Activated CD8-positive, alpha-beta memory T cell treated with anti-CD3 and anti-CD28 coated beads for 1 hour (primary cell): ENCODE measurements around the gene ALK.

Experiments
- DNase-seq, 2 donors: peaks; one replicate each; pipeline ENCODE4 v3.0.0-alpha.2; 2020; ENCODE audit warnings: low read depth in 1 of 2; ENCODE audit errors: extremely low read depth in 1 of 2

Gene ALK

GRCh38 chr2:29308366-29308765 lies 613.0 kb downstream of the ALK start:
- no peak for DNase-seq

GRCh38 chr2:29307519-29307918 lies 613.9 kb downstream of the ALK start:
- no peak for DNase-seq

- DNase-seq, result no peak
These were observed 615.6 kb downstream of the ALK start for GRCh38 chr2:29305762-29306161.

- no peak for DNase-seq
These were observed 616.9 kb downstream of the ALK start for GRCh38 chr2:29304399-29305060.

- no peak for DNase-seq
These were observed 624.8 kb downstream of the ALK start for GRCh38 chr2:29296585-29296984.

- DNase-seq, result no peak
These were observed 625.5 kb downstream of the ALK start for GRCh38 chr2:29295845-29296244.

GRCh38 chr2:29293830-29294438 lies 627.5 kb downstream of the ALK start:
- no peak for DNase-seq

DNA sequence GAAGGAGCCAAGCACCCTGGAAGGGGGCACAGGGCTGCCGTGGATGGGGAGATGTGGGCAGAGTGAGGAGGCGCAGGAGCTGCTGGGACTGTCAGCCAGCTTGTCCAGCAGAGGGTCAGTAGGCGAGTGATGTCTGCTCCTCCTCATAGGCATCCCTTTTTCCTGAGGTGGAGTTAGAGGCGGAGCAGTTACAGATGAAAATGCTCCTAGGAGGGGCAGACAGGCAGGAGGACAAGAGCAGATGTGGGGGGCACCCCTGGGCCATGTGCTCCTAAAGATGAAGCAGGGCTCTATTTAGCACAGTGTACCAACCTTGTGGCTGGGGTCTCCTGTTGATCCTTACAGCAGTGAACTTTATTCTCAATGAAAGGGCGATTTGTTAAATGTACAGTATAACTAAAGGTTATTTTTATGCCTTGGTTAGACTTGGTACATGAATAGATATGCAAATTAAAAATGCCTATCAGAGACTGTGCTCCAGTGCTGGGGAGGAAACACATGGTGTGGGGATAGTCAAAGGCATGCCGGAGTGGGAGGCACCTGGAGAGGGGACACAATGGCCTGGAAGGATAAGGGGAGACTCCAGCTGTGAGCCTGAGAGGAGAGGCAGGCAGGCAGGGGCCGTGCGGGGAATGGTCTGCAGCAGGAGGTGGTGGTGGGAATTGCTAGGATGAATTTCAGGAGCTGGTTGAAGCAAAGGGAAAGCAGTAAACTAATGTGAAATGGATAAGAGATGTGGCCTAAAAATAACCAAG lies 630.9 kb downstream of the ALK start:
- DNase-seq, result no peak

DNA sequence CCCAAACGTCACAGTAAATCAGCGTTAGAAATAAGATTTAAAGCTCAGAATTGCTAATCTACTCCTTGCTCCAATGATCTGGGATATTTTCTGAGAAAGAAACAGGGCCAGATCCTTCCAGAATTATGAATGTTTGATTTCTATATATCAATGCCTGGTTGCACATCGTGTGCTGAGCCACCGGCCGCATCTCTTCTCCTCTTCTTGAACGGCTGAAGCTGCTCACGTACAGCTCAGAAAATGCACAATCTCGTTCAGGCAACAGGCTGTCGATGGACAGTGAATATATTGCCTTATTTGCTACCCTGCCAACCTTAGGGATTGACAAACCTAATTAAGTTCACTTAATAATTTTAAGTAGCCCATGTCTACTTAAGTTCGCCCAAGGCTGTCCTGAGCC lies 636.7 kb downstream of the ALK start:
- DNase-seq, result no peak

GRCh38 chr2:29281916-29282247 lies 639.5 kb downstream of the ALK start:
- DNase-seq, result no peak

GRCh38 chr2:29281086-29281915 lies 640.1 kb downstream of the ALK start:
- no peak for DNase-seq

- DNase-seq, result no peak
These were observed 642.4 kb downstream of the ALK start for GRCh38 chr2:29278966-29279365.

GRCh38 chr2:29276151-29276550 lies 645.2 kb downstream of the ALK start:
- DNase-seq, result no peak

- DNase-seq, result no peak
These were observed 646.2 kb downstream of the ALK start for GRCh38 chr2:29275186-29275585.

DNA sequence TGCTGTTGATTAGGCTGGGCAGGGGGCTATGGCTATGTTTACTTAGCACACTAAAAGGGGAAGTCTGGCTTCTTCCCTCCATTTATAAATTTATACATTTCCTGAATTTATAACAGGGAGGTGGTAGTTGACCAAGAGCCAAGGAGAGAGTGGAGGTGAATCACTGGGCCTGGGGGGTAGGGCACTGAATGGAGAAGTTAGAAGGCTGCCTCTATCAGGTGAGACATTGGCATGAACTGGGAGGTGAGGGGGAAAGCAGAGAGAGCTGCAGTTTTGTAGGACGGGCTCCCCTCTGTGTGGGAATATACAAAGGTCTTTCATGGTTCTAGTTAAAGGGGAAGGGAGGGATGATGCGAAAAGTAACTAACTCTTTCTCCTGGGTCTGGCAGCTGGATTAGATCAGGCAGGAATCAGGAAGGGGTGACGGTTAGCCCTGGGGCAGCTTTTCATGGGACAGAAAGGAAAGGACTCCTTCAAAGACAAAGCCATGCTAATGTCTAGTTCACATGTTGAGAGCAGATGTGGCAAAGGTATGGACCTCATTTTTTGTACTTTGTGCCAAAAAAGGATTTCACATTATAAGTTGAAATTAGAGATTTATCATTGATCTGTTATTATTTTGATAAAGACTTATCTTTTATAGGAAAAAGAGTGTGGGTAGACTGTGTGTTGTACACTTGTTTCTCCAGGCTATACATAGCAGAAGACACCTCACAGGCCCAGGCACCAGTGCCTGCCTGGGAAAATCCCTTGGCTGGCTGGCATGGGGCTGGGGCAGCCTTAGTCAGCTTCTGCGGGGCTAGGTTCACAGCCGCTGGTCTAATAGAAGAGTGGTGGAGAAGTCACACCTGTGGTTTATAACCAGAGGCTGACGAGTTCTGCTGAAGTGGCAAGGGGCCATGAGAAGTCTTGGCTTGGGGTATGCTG lies 647.4 kb downstream of the ALK start:
- DNase-seq, result no peak

- DNase-seq, result no peak
These were observed 648.2 kb downstream of the ALK start for GRCh38 chr2:29273004-29273684.

GRCh38 chr2:29272311-29272710 lies 649.1 kb downstream of the ALK start:
- DNase-seq, result no peak

GRCh38 chr2:29270701-29271121 lies 650.7 kb downstream of the ALK start:
- DNase-seq, result no peak

GRCh38 chr2:29269765-29270109 lies 651.6 kb downstream of the ALK start:
- DNase-seq, result no peak
